Cardiac muscle cell (in vitro differentiated cells and primary cell): ENCODE data around the gene MED25. TPM values are rescaled to one million over a fixed set of nuclear protein-coding genes. Genes with fewer than 3 reads are reported as not detected.

ENCODE experiments used
- DNase-seq, 2 donors: peaks; one replicate each; pipeline versions ENCODE4 v3.0.0 to v3.0.0-alpha.2; 2010 to 2017; ENCODE audit warnings: low read depth in 1 of 2, low spot score in 1 of 2
- H3K27ac ChIP-seq: fragments of 200-600 bp; sonication (generic); 2 replicates; pipeline ENCODE4 v1.5.1; 2016
- H3K27me3 ChIP-seq: fragments of 200-600 bp; sonication (generic); 2 replicates; pipeline ENCODE4 v1.6.0; 2016; ENCODE audit warnings: control low read depth
- H3K36me3 ChIP-seq: fragments of 200-600 bp; sonication (generic); 2 replicates; pipeline ENCODE4 v1.5.1; 2016; ENCODE audit warnings: control low read depth
- H3K4me1 ChIP-seq: fragments of 200-600 bp; sonication (generic); 2 replicates; pipeline ENCODE4 v1.8.1; 2017; ENCODE audit warnings: low read depth, mild to moderate bottlenecking, mixed run types
- H3K4me3 ChIP-seq: fragments of 200-600 bp; sonication (generic); 2 replicates; pipeline ENCODE4 v1.5.1; 2016; ENCODE audit warnings: mild to moderate bottlenecking
- H3K9me3 ChIP-seq: fragments of 200-600 bp; sonication (generic); 2 replicates; pipeline ENCODE4 v1.5.1; 2017; ENCODE audit warnings: low read depth, mild to moderate bottlenecking, control low read depth
- polyA plus RNA-seq: library from polyadenylated mRNA; unstranded; fragments of >200 nt; fragmentation: Nextera tagmentation; extraction: Ambion mirVana; gene quantifications from 2 replicates; pipeline ENCODE4 v1.2.1, GENCODE V29; 2016
- total RNA-seq: library from RNA; depleted of rRNA; stranded (reverse); fragments of >200 nt; gene quantifications from 2 replicates; pipeline ENCODE4 v1.2.3, GENCODE V29; 2016
- TF ChIP-seq, protein P1 (sequence below): IDR thresholded peaks from 2 replicates; pipeline ENCODE4 v1.5.1; 2012; ENCODE audit warnings: low read depth, mild to moderate bottlenecking, low read length

MED25 gene
- total and polyA plus RNA-seq, 2 experiments from 2014 or later: 69.9 to 83.7 TPM

GRCh38 chr19:49854378-49855263 lies 36.5 kb downstream of the MED25 start:
- no peaks in the 10 kb centered on the region for H3K9me3 ChIP-seq
- TF ChIP-seq, protein P1, sequence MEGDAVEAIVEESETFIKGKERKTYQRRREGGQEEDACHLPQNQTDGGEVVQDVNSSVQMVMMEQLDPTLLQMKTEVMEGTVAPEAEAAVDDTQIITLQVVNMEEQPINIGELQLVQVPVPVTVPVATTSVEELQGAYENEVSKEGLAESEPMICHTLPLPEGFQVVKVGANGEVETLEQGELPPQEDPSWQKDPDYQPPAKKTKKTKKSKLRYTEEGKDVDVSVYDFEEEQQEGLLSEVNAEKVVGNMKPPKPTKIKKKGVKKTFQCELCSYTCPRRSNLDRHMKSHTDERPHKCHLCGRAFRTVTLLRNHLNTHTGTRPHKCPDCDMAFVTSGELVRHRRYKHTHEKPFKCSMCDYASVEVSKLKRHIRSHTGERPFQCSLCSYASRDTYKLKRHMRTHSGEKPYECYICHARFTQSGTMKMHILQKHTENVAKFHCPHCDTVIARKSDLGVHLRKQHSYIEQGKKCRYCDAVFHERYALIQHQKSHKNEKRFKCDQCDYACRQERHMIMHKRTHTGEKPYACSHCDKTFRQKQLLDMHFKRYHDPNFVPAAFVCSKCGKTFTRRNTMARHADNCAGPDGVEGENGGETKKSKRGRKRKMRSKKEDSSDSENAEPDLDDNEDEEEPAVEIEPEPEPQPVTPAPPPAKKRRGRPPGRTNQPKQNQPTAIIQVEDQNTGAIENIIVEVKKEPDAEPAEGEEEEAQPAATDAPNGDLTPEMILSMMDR: no peak
- H3K36me3 ChIP-seq: peaks cover 45% of the 10 kb centered on the region

DNA sequence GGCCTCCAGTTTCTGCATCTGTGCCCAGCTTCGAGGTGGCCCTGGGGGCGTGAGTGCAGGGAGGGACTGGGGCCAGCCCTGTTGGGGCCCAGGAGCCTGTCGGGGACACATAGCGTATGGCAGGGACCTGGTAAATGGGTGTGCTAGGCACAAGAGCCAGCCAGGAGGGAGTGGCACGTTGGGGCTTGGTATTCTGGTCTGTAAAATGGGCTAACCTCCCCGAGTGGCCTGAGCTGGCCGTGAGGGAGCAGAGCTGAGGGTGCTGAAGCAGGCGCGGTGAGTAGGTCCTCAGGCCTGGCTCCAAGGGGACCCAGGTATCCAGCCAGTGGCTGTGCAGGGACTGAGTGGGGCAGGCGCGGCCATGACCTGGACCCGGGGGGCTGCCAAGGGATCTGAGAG lies 37.2 kb downstream of the MED25 start:
- Histone ChIP-seq H3K27me3 (no peaks in the 10 kb centered on the region), H3K4me1 (peaks cover 10% of the 10 kb centered on the region), H3K4me3 (no peak overlapping the region), H3K9me3 (no peaks in the 10 kb centered on the region), H3K27ac (peak overlapping the region; percentile 35), H3K36me3 (peaks cover 47% of the 10 kb centered on the region)
- DNase-seq: no peak
- TF ChIP-seq, protein P1: no peak

More at GRCh38 chr19:49854378-49855263, 36.5 kb downstream of the MED25 start:
- DNase-seq: no peak
- H3K27me3 ChIP-seq: no peaks in the 10 kb centered on the region
- no peak overlapping the region for H3K4me3 ChIP-seq
- H3K27ac ChIP-seq: peak overlapping the region; percentile 35
- peaks cover 10% of the 10 kb centered on the region for H3K4me1 ChIP-seq

- Histone ChIP-seq H3K4me1 (peaks cover 10% of the 10 kb centered on the region), H3K27me3 (no peaks in the 10 kb centered on the region), H3K27ac (peak overlapping the region; percentile 72), H3K9me3 (no peaks in the 10 kb centered on the region), H3K36me3 (peaks cover 47% of the 10 kb centered on the region), H3K4me3 (no peak overlapping the region)
- no peak for DNase-seq
- TF ChIP-seq, protein P1: no peak
These were observed 37.8 kb downstream of the MED25 start for GRCh38 chr19:49855676-49856573.

GRCh38 chr19:49856574-49857021 lies 38.5 kb downstream of the MED25 start:
- DNase-seq: no peak
- peaks cover 49% of the 10 kb centered on the region for H3K36me3 ChIP-seq
- peaks cover 10% of the 10 kb centered on the region for H3K4me1 ChIP-seq
- H3K4me3 ChIP-seq: no peak overlapping the region
- peak overlapping the region; percentile 72 for H3K27ac ChIP-seq
- no peaks in the 10 kb centered on the region for H3K9me3 ChIP-seq
- TF ChIP-seq, protein P1: no peak
- H3K27me3 ChIP-seq: no peaks in the 10 kb centered on the region

DNA sequence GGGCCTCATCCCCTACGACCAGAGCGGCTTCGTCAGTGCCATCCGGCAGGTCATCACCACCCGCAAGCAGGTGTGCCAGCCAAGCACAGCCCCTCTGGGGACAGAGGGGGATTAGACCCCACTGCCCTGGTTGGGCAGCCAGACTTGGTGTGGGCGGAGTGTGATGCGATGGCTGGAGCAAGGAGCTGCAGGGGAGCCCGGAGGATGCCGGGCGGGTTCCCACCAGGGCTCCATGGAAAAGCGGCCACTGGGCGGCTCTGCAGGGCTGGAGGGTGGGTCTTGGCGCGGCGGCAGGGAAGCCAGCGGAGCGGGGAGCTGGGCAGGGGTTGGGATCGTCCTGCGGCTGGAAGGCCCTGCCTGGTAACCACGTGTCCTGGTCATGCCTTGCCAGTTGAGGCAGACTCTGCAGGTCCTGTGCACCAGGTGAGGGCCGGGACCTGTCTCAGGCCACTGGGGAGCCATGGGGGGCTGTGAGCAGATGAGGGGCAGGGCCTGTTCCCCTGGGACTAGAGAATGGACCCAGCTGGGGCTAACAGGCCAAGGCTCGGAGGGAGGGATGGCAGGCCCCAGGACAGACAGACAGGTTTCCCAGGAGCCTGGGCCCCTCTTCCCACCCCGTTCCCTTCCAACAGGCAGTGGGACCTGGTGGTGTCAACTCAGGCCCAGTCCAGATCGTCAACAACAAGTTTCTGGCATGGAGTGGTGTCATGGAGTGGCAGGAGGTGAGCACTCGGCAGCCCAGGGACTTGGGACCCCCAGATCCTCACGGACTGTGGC lies 39.2 kb downstream of the MED25 start:
- Histone ChIP-seq H3K4me1 (peaks cover 12% of the 10 kb centered on the region), H3K27me3 (no peaks in the 10 kb centered on the region), H3K4me3 (no peak overlapping the region), H3K9me3 (no peaks in the 10 kb centered on the region), H3K36me3 (peaks cover 53% of the 10 kb centered on the region), H3K27ac (peak overlapping the region; percentile 72)
- no peak for DNase-seq
- TF ChIP-seq, protein P1: no peak
